Gastroesophageal sphincter (tissue), 3 donors: ENCODE data around the gene ZCWPW1.

ENCODE experiments used
- POLR2A ChIP-seq, 2 donors: fragments of 450-650 bp; IDR thresholded peaks; one replicate each; pipeline ENCODE4 v1.6.1; 2017; ENCODE audit warnings: antibody characterized with exemption in 2 of 2, mild to moderate bottlenecking in 2 of 2, moderate library complexity in 1 of 2
- TF ChIP-seq, protein P1 (sequence below), 4 experiments: fragments of 200-600 bp in 2 of 4; fragments of 450-650 bp in 2 of 4; sonication (generic) in 1 of 4; IDR thresholded peaks; one replicate each; pipeline ENCODE4 v1.5.1; 2017 to 2019; ENCODE audit warnings: antibody characterized with exemption in 4 of 4, mild to moderate bottlenecking in 2 of 4, moderate library complexity in 2 of 4

- TF ChIP-seq POLR2A (IDR thresholded peaks at IDR 0.05): no peak
- TF ChIP-seq, protein P1, sequence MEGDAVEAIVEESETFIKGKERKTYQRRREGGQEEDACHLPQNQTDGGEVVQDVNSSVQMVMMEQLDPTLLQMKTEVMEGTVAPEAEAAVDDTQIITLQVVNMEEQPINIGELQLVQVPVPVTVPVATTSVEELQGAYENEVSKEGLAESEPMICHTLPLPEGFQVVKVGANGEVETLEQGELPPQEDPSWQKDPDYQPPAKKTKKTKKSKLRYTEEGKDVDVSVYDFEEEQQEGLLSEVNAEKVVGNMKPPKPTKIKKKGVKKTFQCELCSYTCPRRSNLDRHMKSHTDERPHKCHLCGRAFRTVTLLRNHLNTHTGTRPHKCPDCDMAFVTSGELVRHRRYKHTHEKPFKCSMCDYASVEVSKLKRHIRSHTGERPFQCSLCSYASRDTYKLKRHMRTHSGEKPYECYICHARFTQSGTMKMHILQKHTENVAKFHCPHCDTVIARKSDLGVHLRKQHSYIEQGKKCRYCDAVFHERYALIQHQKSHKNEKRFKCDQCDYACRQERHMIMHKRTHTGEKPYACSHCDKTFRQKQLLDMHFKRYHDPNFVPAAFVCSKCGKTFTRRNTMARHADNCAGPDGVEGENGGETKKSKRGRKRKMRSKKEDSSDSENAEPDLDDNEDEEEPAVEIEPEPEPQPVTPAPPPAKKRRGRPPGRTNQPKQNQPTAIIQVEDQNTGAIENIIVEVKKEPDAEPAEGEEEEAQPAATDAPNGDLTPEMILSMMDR (IDR thresholded peaks at IDR 0.05): no peak
Observed at GRCh38 chr7:100396421-100396982, 32.0 kb downstream of the ZCWPW1 start.
